NCI-H187 (cell line): ENCODE data around the gene CTNND2.
A peak's percentile ranks its signal among the peaks of the same experiment; 100 is the strongest.

Experiments used
- DNase-seq, 2 experiments: peaks; one replicate each; lab custom pipeline; 2025; lab: John Stamatoyannopoulos, UW

The CTNND2 gene

DNA sequence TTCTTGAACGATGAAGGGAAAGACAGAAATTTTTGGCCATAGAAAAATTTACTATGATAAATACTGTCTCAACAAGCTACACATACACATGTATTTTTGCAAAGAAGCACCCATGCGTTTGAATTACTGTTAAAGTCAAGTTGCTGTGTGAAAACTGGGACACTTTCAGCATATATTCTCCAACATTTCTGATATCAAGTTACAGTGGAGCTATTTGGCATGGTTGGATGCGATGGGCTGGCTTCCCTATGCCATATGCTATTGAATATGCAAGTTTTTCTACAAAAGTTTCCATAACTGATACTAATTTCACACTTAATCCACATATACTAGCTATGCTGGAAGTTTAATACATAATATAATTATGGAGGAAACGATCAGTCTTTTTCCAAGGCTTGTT lies 381.4 kb downstream of the CTNND2 start:
- no peak for DNase-seq

DNA sequence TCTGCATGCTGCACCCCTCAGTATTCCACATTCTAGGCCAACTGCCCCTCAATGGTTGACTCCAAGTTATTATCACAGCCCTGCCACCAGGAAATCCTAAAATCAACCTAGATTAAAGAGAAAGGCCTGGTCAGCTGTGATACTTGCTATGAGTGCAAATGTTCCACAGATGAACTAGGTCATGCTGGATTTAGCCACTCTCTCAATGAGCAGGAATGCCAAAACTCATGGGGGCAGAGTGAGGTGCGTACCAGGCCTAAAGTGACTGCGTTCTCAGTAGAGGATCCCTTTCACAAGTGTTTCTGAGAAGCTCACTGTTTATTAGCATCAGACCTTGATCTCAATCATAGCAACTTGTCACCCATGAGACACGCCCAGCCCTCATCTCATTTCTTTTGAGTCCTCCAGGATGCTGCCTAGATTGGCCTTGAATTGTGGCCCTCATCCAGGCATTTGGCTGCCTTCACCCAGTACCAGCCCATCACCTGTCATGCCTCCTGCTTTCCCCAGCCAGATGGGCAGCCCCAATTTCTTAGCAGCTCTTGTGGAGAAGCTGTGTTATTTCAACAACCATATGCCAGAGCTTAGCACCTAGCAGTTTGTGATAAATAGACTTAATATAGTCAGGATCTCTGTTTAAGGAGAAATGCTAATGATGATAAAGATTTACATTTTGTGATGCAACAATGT lies 383.9 kb downstream of the CTNND2 start:
- DNase-seq = no peak

GRCh38 chr5:11519236-11519635 lies 385.0 kb downstream of the CTNND2 start:
- no peak for DNase-seq

GRCh38 chr5:11518676-11519075 lies 385.6 kb downstream of the CTNND2 start:
- no peak for DNase-seq

GRCh38 chr5:11514705-11515432 lies 389.4 kb downstream of the CTNND2 start:
- DNase-seq = peak in 1 of 2 experiments; percentile 12

GRCh38 chr5:11511878-11512277 lies 392.4 kb downstream of the CTNND2 start:
- DNase-seq = no peak

- no peak for DNase-seq
Measured at GRCh38 chr5:11510889-11511288, 393.4 kb downstream of the CTNND2 start.

DNA sequence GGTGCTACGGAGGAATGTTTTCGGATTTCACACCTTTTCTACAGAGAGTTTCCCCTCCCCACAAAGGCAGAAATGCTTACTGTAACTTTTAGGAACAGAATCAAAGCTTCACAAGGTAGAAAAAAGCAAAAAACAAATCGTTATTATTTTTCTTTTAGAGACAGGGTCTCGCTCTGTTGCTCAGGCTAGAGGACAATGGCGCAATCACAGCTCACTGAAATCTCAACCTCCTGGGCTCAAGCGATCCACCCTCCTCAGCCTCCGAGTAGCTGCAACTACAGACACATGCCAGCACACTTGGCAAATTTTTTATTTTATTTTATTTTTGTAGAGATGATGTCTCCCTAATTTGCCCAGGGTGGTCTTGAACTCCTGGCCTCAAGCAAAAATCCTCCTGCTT lies 394.5 kb downstream of the CTNND2 start:
- DNase-seq = no peak

- DNase-seq = no peak
Measured at GRCh38 chr5:11507156-11507910, 396.9 kb downstream of the CTNND2 start.

DNA sequence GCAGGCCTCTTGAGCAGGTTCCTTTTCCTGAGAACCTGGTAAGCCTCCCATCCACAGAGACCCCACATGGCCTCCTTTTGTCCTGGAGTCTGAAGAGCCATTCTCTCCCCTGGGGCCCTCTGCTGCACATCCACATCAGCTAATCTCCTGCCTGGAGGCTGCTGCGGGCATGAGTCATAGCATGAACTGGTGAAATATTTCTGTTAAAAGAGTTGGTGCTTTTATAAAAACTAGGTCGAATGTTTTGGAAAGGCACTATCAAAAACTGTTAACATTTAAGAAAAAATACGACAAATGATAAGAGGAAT lies 399.4 kb downstream of the CTNND2 start:
- no peak for DNase-seq

- no peak for DNase-seq
Measured at GRCh38 chr5:11504065-11504885, 400.0 kb downstream of the CTNND2 start.

- DNase-seq = no peak
Measured at GRCh38 chr5:11502783-11503182, 401.5 kb downstream of the CTNND2 start.

DNA sequence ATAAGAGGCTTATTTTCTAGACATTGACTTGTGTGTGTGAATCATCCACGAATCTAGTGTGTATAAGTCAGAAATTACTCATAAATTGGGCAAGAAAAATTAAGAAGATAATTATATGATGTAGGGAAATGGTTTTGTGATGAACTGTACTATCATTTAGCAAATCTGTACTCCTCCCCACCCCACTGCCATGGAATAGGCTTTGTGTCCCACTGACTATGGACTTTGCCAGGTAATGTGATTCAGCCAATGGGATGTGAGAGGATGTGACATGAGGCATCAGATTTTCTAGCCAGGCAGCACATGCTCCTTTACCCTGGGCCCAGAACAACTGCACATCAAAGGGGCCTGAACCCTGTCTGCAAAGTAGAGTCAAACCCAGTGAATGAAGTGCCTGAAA lies 406.6 kb downstream of the CTNND2 start:
- no peak for DNase-seq

GRCh38 chr5:11496137-11496719 lies 408.0 kb downstream of the CTNND2 start:
- no peak for DNase-seq

DNA sequence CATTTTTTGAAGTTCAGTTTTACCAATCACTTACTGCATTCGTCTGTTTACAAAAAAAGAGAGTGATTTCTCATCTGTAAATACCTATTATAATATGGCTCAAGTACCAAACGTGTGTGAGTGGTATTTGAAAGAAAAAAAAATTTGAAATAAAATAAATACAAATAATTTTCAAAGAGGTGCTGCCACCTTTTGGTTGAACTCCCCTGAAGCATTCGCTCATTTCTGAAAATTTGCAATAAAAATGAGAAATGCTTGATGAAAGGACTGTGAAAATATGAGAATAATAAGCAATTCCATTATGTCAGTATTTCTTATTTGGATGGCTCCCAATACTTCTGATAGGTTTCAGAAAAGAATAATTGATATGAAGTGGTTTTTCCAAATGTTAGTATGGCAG lies 409.9 kb downstream of the CTNND2 start:
- no peak for DNase-seq

GRCh38 chr5:11491404-11492075 lies 412.7 kb downstream of the CTNND2 start:
- DNase-seq = no peak

- no peak for DNase-seq
Measured at GRCh38 chr5:11483630-11484029, 420.6 kb downstream of the CTNND2 start.

GRCh38 chr5:11482011-11482410 lies 422.2 kb downstream of the CTNND2 start:
- DNase-seq = no peak

DNA sequence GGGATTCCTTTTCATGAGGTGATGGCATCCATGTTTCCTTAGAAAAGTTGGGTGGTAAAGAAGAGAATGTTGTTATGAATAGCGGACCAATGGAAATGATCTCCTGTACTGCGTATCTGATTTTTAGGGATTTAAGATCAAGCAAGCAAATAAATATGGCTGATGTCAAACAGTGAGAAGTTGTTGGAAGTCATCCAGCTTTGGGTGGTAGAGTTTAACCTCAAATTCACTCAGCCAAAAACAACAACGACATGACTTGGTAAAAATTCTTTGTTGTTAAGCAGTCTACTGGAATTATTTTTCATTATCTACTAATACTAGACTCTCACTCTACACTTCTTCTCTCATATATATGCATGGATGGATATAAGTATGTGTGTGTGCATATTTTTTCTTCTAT lies 426.5 kb downstream of the CTNND2 start:
- no peak for DNase-seq

GRCh38 chr5:11476866-11477265 lies 427.4 kb downstream of the CTNND2 start:
- no peak for DNase-seq

GRCh38 chr5:11468334-11469039 lies 435.8 kb downstream of the CTNND2 start:
- no peak for DNase-seq
